ENCODE data around the gene PLOD1. TPM values are rescaled to one million over a fixed set of nuclear protein-coding genes. Genes with fewer than 3 reads are reported as not detected.
"Not testable (repeated sequence)": the region's sequence is repeated elsewhere in the genome, so short reads cannot be mapped to it uniquely, and the experiment has no call there.

The PLOD1 gene
- total RNA-seq, 1 donor from 2014 or later: 147 TPM

- TF ChIP-seq, protein P1, sequence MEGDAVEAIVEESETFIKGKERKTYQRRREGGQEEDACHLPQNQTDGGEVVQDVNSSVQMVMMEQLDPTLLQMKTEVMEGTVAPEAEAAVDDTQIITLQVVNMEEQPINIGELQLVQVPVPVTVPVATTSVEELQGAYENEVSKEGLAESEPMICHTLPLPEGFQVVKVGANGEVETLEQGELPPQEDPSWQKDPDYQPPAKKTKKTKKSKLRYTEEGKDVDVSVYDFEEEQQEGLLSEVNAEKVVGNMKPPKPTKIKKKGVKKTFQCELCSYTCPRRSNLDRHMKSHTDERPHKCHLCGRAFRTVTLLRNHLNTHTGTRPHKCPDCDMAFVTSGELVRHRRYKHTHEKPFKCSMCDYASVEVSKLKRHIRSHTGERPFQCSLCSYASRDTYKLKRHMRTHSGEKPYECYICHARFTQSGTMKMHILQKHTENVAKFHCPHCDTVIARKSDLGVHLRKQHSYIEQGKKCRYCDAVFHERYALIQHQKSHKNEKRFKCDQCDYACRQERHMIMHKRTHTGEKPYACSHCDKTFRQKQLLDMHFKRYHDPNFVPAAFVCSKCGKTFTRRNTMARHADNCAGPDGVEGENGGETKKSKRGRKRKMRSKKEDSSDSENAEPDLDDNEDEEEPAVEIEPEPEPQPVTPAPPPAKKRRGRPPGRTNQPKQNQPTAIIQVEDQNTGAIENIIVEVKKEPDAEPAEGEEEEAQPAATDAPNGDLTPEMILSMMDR (conservative IDR thresholded peaks at IDR 0.05; ENCODE audit: low read depth, low read length): no peak
- no peak for DNase-seq (ENCODE audit: low read depth)
- H3K4me3 ChIP-seq (ENCODE audit: low read depth, low read length): no peak overlapping the region
These were observed 3.7 kb upstream of the PLOD1 start for GRCh38 chr1:11930571-11931445.

DNA sequence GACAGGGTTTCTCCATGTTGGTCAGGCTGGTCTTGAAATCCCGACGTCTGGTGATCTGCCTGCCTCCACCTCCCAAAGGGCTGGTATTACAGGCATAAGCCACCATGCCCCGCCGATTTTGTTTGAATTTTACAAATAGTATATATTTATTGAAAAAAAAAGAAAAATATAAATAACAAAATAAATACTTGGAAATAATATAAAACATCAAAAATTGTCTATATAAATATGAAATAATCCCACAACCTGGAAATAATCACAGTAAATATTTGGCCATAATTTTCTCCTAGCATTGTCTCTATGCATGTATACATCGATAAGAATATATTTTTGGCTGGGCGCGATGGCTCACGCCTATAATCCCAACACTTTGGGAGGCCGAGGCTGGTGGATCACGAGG, 2.7 kb upstream of the PLOD1 start:
- DNase-seq (ENCODE audit: low read depth): no peak
- H3K4me3 ChIP-seq (ENCODE audit: low read depth, low read length): no peak overlapping the region
- TF ChIP-seq, protein P1 (conservative IDR thresholded peaks at IDR 0.05; ENCODE audit: low read depth, low read length): no peak

GRCh38 chr1:11935057-11935412, 518 bp downstream of the PLOD1 start:
- TF ChIP-seq, protein P1 (conservative IDR thresholded peaks at IDR 0.05; ENCODE audit: low read depth, low read length): no peak
- no peak for DNase-seq (ENCODE audit: low read depth)
- H3K4me3 ChIP-seq (ENCODE audit: low read depth, low read length): peak overlapping the region; percentile 80

DNA sequence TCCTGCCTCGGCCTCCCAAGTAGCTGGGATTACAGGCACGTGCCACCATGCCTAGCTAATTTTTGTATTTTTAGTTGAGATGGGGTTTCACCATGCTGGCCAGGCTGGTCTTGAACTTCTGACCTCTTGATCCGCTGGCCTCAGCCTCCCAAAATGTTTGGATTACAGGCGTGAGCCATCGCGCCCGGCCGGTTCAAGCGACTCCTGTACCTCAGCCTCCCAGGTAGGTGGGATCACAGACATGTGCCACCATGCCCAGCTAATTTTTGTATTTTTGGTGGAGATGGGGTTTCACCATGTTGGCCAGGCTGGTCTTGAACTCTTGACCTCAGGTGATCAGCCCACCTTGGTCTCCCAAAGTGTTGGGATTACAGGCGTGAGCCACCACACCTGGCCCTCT, 1.2 kb downstream of the PLOD1 start:
- H3K4me3 ChIP-seq (ENCODE audit: low read depth, low read length); DNase-seq (ENCODE audit: low read depth): not testable (repeated sequence)

GRCh38 chr1:11938722-11939526, 4.4 kb downstream of the PLOD1 start:
- TF ChIP-seq, protein P1 (conservative IDR thresholded peaks at IDR 0.05; ENCODE audit: low read depth, low read length): no peak
- no peak overlapping the region for H3K4me3 ChIP-seq (ENCODE audit: low read depth, low read length)
- DNase-seq (ENCODE audit: low read depth): no peak

GRCh38 chr1:11939794-11940193, 5.3 kb downstream of the PLOD1 start:
- not testable (repeated sequence) for DNase-seq (ENCODE audit: low read depth)

GRCh38 chr1:11940260-11940921, 5.9 kb downstream of the PLOD1 start:
- TF ChIP-seq, protein P1 (conservative IDR thresholded peaks at IDR 0.05; ENCODE audit: low read depth, low read length): no peak
- DNase-seq (ENCODE audit: low read depth): no peak
- no peak overlapping the region for H3K4me3 ChIP-seq (ENCODE audit: low read depth, low read length)

More at GRCh38 chr1:11939794-11940193, 5.3 kb downstream of the PLOD1 start:
- not testable (repeated sequence) for H3K4me3 ChIP-seq (ENCODE audit: low read depth, low read length)

All from epithelial cell of proximal tubule (primary cell).